Progenitor cell of endocrine pancreas (in vitro differentiated cells): ENCODE data around the gene CYP19A1. TPM values are rescaled to one million over a fixed set of nuclear protein-coding genes. Genes with fewer than 3 reads are reported as not detected.

Experiments used
- DNase-seq: peaks from one replicate; pipeline ENCODE4 v3.0.0; 2021; ENCODE audit warnings: low spot score; ENCODE audit not compliant: unreplicated experiment
- H3K27ac Mint-ChIP-seq: 2 replicates; pipeline ENCODE4 v1.8.0; 2021; ENCODE audit warnings: mild to moderate bottlenecking, moderate library complexity, mixed read lengths
- H3K27me3 Mint-ChIP-seq: 2 replicates; pipeline ENCODE4 v1.8.0; 2021; ENCODE audit warnings: mixed read lengths
- H3K36me3 Mint-ChIP-seq: 2 replicates; pipeline ENCODE4 v1.8.0; 2022; ENCODE audit warnings: mixed read lengths; ENCODE audit not compliant: insufficient read depth
- H3K4me1 Mint-ChIP-seq: 2 replicates; pipeline ENCODE4 v1.8.0; 2021; ENCODE audit warnings: low read depth, mixed read lengths
- H3K4me3 Mint-ChIP-seq: 2 replicates; pipeline ENCODE4 v1.8.0; 2021; ENCODE audit warnings: low read depth, mild to moderate bottlenecking, moderate library complexity, mixed read lengths
- H3K9me3 Mint-ChIP-seq: 2 replicates; pipeline ENCODE4 v1.8.0; 2021; ENCODE audit warnings: low read depth, mixed read lengths
- total RNA-seq: library from RNA; stranded (reverse); gene quantifications from 2 replicates; pipeline ENCODE4 v1.2.1, GENCODE V29; 2021
- TF ChIP-seq, protein P1 (sequence below): fragments of 200-600 bp; sonication (generic); IDR thresholded peaks from one replicate; pipeline ENCODE4 v1.5.0; 2021; ENCODE audit warnings: antibody characterized with exemption, mild to moderate bottlenecking; ENCODE audit not compliant: unreplicated experiment

The CYP19A1 gene
- total RNA-seq, 1 donor from 2014 or later: not detected

DNA sequence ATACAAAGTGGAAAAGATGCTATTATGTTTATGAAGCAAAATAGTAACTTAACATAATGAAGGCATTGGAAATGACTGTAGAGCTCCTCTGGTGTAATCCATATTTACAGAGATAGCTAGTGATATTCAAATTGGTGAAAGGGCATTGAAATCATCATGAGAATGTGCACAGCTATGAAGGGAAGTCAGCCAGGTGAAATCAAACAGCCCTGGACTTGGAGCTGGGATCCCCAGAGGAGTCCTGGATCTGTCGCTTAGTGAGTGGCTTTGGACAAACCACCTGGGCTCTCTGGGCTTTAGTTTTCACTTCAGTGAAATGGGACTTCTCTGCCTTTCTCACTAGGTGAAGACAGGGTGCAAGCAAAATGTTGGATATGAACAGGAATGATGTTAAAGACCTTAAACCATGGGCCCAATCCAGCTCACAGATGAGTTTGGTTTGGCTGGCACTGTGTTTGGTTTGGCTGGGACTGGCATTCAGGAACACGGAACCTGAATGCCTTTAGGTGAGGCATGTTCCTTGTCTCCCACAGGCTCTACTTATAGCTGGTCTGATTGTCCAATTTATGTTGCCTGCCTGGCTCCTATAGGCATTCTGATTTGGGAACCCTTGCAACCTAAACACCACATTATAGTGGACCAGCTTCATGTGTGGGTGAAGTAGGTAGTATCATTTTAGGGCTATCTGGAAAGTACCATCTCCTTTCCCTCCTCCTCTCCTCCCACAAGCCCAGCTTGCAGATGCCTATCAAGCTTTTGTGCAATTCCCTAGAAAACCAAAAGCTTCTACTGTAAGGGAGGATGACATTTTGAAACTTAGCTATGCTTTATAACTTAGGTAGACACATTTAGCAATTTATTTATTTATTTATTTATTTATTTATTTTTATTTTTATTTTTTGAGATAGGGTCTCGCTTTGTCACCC, 133.1 kb downstream of the CYP19A1 start:
- Mint-ChIP-seq H3K27me3 (peaks cover 2% of the 10 kb centered on the region), H3K4me1 (peaks cover 5% of the 10 kb centered on the region), H3K9me3 (no peaks in the 10 kb centered on the region), H3K4me3 (no peak overlapping the region), H3K27ac (no peak overlapping the region), H3K36me3 (no peaks in the 10 kb centered on the region)
- no peak for DNase-seq
- TF ChIP-seq, protein P1, sequence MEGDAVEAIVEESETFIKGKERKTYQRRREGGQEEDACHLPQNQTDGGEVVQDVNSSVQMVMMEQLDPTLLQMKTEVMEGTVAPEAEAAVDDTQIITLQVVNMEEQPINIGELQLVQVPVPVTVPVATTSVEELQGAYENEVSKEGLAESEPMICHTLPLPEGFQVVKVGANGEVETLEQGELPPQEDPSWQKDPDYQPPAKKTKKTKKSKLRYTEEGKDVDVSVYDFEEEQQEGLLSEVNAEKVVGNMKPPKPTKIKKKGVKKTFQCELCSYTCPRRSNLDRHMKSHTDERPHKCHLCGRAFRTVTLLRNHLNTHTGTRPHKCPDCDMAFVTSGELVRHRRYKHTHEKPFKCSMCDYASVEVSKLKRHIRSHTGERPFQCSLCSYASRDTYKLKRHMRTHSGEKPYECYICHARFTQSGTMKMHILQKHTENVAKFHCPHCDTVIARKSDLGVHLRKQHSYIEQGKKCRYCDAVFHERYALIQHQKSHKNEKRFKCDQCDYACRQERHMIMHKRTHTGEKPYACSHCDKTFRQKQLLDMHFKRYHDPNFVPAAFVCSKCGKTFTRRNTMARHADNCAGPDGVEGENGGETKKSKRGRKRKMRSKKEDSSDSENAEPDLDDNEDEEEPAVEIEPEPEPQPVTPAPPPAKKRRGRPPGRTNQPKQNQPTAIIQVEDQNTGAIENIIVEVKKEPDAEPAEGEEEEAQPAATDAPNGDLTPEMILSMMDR: no peak

DNA sequence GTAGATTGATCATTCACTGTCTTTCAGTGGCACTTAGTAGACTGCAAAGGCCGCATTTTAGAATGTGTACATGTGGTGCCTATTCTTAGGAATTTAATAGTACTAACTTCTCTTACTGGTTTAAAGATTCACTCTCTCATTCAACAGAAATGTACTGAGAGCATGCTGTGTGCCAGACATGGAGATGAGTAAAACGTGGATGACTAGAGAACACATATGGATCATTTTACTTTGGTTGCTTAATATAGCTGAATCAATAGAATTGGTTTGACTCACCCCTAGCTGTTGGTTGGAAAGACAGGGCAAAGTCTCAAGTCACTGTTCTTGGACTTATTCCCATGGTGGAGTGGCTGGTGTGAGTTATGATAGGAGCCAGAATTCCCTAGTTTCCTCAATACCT, 134.6 kb downstream of the CYP19A1 start:
- Mint-ChIP-seq H3K36me3 (no peaks in the 10 kb centered on the region), H3K27ac (no peak overlapping the region), H3K9me3 (no peaks in the 10 kb centered on the region), H3K4me3 (no peak overlapping the region), H3K4me1 (peaks cover 5% of the 10 kb centered on the region), H3K27me3 (peaks cover 6% of the 10 kb centered on the region)
- no peak for DNase-seq
- TF ChIP-seq, protein P1: no peak

DNA sequence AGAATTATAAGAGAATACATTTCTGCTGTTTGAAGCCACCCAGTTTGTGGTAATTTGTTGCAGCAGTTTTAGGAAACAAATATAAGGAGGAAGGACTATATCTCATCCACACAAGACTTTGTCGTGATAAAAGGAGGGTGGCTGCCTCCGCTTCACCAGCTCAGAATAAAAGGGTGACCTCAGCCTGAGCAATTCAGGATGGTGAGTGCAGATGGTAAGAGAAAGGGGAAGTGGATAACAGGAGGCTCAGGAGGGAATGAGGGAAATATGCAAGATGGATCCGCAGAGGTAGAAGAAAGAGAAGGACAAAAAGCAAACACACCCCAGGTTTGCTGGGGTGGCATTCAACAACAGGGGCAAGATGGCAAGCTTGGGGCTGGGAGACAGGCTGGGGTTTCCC, 135.6 kb downstream of the CYP19A1 start:
- H3K27me3 Mint-ChIP-seq: peaks cover 9% of the 10 kb centered on the region
- no peaks in the 10 kb centered on the region for H3K9me3 Mint-ChIP-seq
- H3K27ac Mint-ChIP-seq: no peak overlapping the region
- H3K36me3 Mint-ChIP-seq: no peaks in the 10 kb centered on the region
- H3K4me3 Mint-ChIP-seq: no peak overlapping the region
- DNase-seq: no peak
- TF ChIP-seq, protein P1: no peak
- H3K4me1 Mint-ChIP-seq: peaks cover 4% of the 10 kb centered on the region

DNA sequence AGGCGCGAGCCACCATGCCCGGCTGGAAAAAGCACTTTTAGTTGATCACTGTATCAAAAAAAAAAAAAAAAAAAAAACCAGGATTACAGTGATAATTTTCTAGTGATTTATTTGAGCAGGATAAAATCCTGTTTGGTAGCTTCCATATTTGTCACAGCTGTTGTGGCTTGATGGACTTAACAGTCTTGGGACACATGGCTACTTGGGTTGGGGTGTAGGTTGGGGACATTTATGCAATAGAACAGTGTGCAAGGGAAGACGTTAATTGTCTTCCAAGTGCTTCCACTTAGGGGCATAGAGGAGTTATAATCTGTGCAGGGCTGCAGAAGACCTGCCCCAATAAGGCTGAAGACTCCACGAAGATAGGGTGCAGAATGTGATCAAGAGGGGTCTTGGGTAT, 136.8 kb downstream of the CYP19A1 start:
- no peak for DNase-seq
- H3K4me1 Mint-ChIP-seq: no peaks in the 10 kb centered on the region
- peaks cover 16% of the 10 kb centered on the region for H3K27me3 Mint-ChIP-seq
- H3K36me3 Mint-ChIP-seq: no peaks in the 10 kb centered on the region
- no peak overlapping the region for H3K27ac Mint-ChIP-seq
- no peak overlapping the region for H3K4me3 Mint-ChIP-seq
- TF ChIP-seq, protein P1: no peak
- H3K9me3 Mint-ChIP-seq: no peaks in the 10 kb centered on the region

DNA sequence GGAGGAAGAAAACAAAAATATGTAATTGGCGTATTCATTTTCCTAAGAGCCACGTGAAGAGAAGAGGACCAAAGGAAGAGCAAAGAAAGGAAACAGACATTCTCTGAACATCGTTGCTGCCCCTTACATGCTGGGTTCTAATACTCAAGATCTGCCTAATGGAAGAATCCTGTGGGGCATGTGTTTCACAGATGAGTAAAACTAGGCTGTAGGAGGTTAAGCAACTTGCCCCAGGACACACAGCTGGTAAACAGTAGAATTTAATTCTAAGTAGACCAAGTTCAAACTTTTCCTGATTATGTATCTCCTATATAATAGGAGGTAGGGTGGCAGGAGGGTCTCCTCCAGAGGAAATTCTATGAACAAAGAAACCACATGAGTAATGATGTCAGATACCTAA, 137.6 kb downstream of the CYP19A1 start:
- TF ChIP-seq, protein P1: no peak
- H3K4me1 Mint-ChIP-seq: no peaks in the 10 kb centered on the region
- peaks cover 19% of the 10 kb centered on the region for H3K27me3 Mint-ChIP-seq
- no peaks in the 10 kb centered on the region for H3K36me3 Mint-ChIP-seq
- no peak overlapping the region for H3K4me3 Mint-ChIP-seq
- no peak for DNase-seq
- H3K9me3 Mint-ChIP-seq: no peaks in the 10 kb centered on the region
- no peak overlapping the region for H3K27ac Mint-ChIP-seq
